SU-DHL-6 (cell line): ENCODE results near the gene ZNF678.

Experiments used
- EZH2phosphoT487 ChIP-seq: fragments of 200-600 bp; sonication (generic), shearing (Covaris generic); conservative IDR thresholded peaks from 2 replicates; pipeline ENCODE4 v1.6.1; 2018; ENCODE audit warnings: mild to moderate bottlenecking, antibody characterized with exemption, low read length, moderate library complexity, mixed read lengths
- TF ChIP-seq, protein P1 (sequence below): fragments of 200-600 bp; sonication (generic); IDR thresholded peaks from one replicate; pipeline ENCODE4 v1.5.1; 2017; ENCODE audit warnings: antibody characterized with exemption, mild to moderate bottlenecking, low read length, moderate library complexity; ENCODE audit not compliant: insufficient read depth, poor library complexity, severe bottlenecking

DNA sequence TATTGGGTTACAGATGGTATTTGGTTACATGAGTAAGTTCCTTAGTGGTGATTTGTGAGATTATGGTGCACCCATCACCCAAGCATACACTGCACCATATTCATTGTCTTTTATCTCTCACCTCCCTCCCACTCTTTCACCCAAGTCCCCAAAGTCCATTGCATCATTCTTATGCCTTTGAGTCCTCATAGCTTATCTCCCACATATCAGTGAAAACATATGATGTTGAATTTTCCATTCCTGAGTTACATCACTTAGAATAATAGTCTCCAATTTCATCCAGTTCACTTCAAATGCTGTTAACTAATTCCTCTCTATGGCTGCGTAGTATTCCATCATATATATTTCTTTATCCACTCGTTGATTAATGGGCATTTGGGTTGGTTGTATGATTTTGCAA lies 36.8 kb upstream of the ZNF678 start:
- TF ChIP-seq, protein P1, sequence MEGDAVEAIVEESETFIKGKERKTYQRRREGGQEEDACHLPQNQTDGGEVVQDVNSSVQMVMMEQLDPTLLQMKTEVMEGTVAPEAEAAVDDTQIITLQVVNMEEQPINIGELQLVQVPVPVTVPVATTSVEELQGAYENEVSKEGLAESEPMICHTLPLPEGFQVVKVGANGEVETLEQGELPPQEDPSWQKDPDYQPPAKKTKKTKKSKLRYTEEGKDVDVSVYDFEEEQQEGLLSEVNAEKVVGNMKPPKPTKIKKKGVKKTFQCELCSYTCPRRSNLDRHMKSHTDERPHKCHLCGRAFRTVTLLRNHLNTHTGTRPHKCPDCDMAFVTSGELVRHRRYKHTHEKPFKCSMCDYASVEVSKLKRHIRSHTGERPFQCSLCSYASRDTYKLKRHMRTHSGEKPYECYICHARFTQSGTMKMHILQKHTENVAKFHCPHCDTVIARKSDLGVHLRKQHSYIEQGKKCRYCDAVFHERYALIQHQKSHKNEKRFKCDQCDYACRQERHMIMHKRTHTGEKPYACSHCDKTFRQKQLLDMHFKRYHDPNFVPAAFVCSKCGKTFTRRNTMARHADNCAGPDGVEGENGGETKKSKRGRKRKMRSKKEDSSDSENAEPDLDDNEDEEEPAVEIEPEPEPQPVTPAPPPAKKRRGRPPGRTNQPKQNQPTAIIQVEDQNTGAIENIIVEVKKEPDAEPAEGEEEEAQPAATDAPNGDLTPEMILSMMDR = no peak
- TF ChIP-seq EZH2phosphoT487 = no peak
